GM18508 (cell line): Measurements from ENCODE around the gene MTUS2.
A peak's percentile ranks its signal among the peaks of the same experiment; 100 is the strongest.

Source experiments
- ATAC-seq: cut with Tn5 transposase; IDR thresholded peaks from one replicate; pipeline ENCODE4 v1.9.1; 2021; ENCODE audit warnings: moderate number of reproducible peaks; ENCODE audit not compliant: insufficient read depth, unreplicated experiment

The MTUS2 gene

GRCh38 chr13:29101905-29102304, 281.8 kb downstream of the MTUS2 start:
- ATAC-seq: no peak

- no peak for ATAC-seq
These were observed 283.1 kb downstream of the MTUS2 start for GRCh38 chr13:29103065-29103800.

- ATAC-seq: no peak
These were observed 284.3 kb downstream of the MTUS2 start for GRCh38 chr13:29104461-29104860.

GRCh38 chr13:29105779-29106178, 285.6 kb downstream of the MTUS2 start:
- ATAC-seq: no peak

GRCh38 chr13:29106651-29107050, 286.5 kb downstream of the MTUS2 start:
- ATAC-seq: no peak

- no peak for ATAC-seq
These were observed 288.1 kb downstream of the MTUS2 start for GRCh38 chr13:29108068-29108786.

GRCh38 chr13:29109987-29110386, 289.8 kb downstream of the MTUS2 start:
- no peak for ATAC-seq

GRCh38 chr13:29111446-29111845, 291.3 kb downstream of the MTUS2 start:
- ATAC-seq: no peak

GRCh38 chr13:29115842-29116241, 295.7 kb downstream of the MTUS2 start:
- ATAC-seq: no peak

- no peak for ATAC-seq
These were observed 297.5 kb downstream of the MTUS2 start for GRCh38 chr13:29117663-29118062.

GRCh38 chr13:29118471-29118870, 298.3 kb downstream of the MTUS2 start:
- ATAC-seq: no peak

- ATAC-seq: peak; percentile 36
These were observed 305.2 kb downstream of the MTUS2 start for GRCh38 chr13:29125191-29125933.

GRCh38 chr13:29125934-29126424, 305.8 kb downstream of the MTUS2 start:
- ATAC-seq: peak; percentile 39

- no peak for ATAC-seq
These were observed 309.5 kb downstream of the MTUS2 start for GRCh38 chr13:29129616-29130015.

GRCh38 chr13:29131159-29131558, 311.0 kb downstream of the MTUS2 start:
- ATAC-seq: no peak

GRCh38 chr13:29131881-29132668, 311.9 kb downstream of the MTUS2 start:
- no peak for ATAC-seq

GRCh38 chr13:29136341-29136740, 316.2 kb downstream of the MTUS2 start:
- no peak for ATAC-seq

- ATAC-seq: no peak
These were observed 316.9 kb downstream of the MTUS2 start for GRCh38 chr13:29137016-29137415.

- ATAC-seq: no peak
These were observed 317.9 kb downstream of the MTUS2 start for GRCh38 chr13:29137995-29138394.

GRCh38 chr13:29140277-29140676, 320.1 kb downstream of the MTUS2 start:
- no peak for ATAC-seq
